ENCODE results near the gene IGF2.
"Not testable (repeated sequence)": the region's sequence is repeated elsewhere in the genome, so short reads cannot be mapped to it uniquely, and the experiment has no call there.

The IGF2 gene

GRCh38 chr11:2136209-2136951 lies 2.8 kb downstream of the IGF2 start:
- no peak for DNase-seq (ENCODE audit: low read depth)

GRCh38 chr11:2135648-2136201 lies 3.5 kb downstream of the IGF2 start:
- DNase-seq (ENCODE audit: low read depth): no peak

GRCh38 chr11:2135018-2135569 lies 4.1 kb downstream of the IGF2 start:
- no peak for DNase-seq (ENCODE audit: low read depth)

- DNase-seq (ENCODE audit: low read depth): no peak
Measured at GRCh38 chr11:2134022-2135010, 4.9 kb downstream of the IGF2 start.

- DNase-seq (ENCODE audit: low read depth): no peak
Measured at GRCh38 chr11:2133241-2134021, 5.8 kb downstream of the IGF2 start.

- DNase-seq (ENCODE audit: low read depth): no peak
Measured at GRCh38 chr11:2132874-2133240, 6.3 kb downstream of the IGF2 start.

- DNase-seq (ENCODE audit: low read depth): no peak
Measured at GRCh38 chr11:2132246-2132645, 6.9 kb downstream of the IGF2 start.

- no peak for DNase-seq (ENCODE audit: low read depth)
Measured at GRCh38 chr11:2131371-2132236, 7.6 kb downstream of the IGF2 start.

- no peak for DNase-seq (ENCODE audit: low read depth)
Measured at GRCh38 chr11:2130881-2131352, 8.3 kb downstream of the IGF2 start.

GRCh38 chr11:2129699-2130366 lies 9.4 kb downstream of the IGF2 start:
- no peak for DNase-seq (ENCODE audit: low read depth)

- DNase-seq (ENCODE audit: low read depth): no peak
Measured at GRCh38 chr11:2129308-2129698, 9.9 kb downstream of the IGF2 start.

- DNase-seq (ENCODE audit: low read depth): no peak
Measured at GRCh38 chr11:2128511-2129307, 10.5 kb downstream of the IGF2 start.

- DNase-seq (ENCODE audit: low read depth): no peak
Measured at GRCh38 chr11:2128130-2128510, 11.1 kb downstream of the IGF2 start.

GRCh38 chr11:2127482-2128129 lies 11.6 kb downstream of the IGF2 start:
- no peak for DNase-seq (ENCODE audit: low read depth)

- no peak for DNase-seq (ENCODE audit: low read depth)
Measured at GRCh38 chr11:2126520-2127085, 12.6 kb downstream of the IGF2 start.

GRCh38 chr11:2124736-2125484 lies 14.3 kb downstream of the IGF2 start:
- not testable (repeated sequence) for DNase-seq (ENCODE audit: low read depth)

GRCh38 chr11:2123628-2123960 lies 15.6 kb downstream of the IGF2 start:
- no peak for DNase-seq (ENCODE audit: low read depth)
